Heart left ventricle (tissue), 16 donors: ENCODE data around the gene MTX1. TPM values are rescaled to one million over a fixed set of nuclear protein-coding genes. Genes with fewer than 3 reads are reported as not detected.

Experiments
- ATAC-seq, 4 donors: fragments of 200-7000 bp; cut with Tn5 transposase; one replicate each; pipeline ENCODE4 v1.9.1; 2020 to 2022; ENCODE audit warnings: moderate library complexity in 4 of 4, mild to moderate bottlenecking in 3 of 4, moderate number of reproducible peaks in 1 of 4
- DNase-seq, 5 donors: peaks; one replicate each; pipeline ENCODE4 v3.0.0-alpha.2; 2020
- H3K27ac ChIP-seq, 12 donors: fragments of 200-600 bp; sonication (generic) in 4 of 12; one replicate each; pipeline versions ENCODE4 v1.5.0 to v1.8.0; 2016 to 2022; ENCODE audit warnings: mild to moderate bottlenecking in 2 of 12
- H3K27me3 ChIP-seq, 9 donors: fragments of 200-600 bp; sonication (generic) in 2 of 9; one replicate each; pipeline versions ENCODE4 v1.5.1 to v1.8.0; 2016 to 2022; ENCODE audit warnings: mild to moderate bottlenecking in 3 of 9
- H3K36me3 ChIP-seq, 9 donors: fragments of 200-600 bp; sonication (generic) in 2 of 9; one replicate each; pipeline versions ENCODE4 v1.5.0 to v1.8.0; 2018 to 2022; ENCODE audit warnings: mild to moderate bottlenecking in 2 of 9
- H3K4me1 ChIP-seq, 12 donors: fragments of 200-600 bp; sonication (generic) in 4 of 12; one replicate each; pipeline versions ENCODE4 v1.5.0 to v1.8.0; 2016 to 2022; ENCODE audit warnings: mild to moderate bottlenecking in 3 of 12
- H3K4me3 ChIP-seq, 12 donors: fragments of 200-600 bp; sonication (generic) in 4 of 12; one replicate each; pipeline versions ENCODE4 v1.5.0 to v1.8.0; 2017 to 2022; ENCODE audit warnings: mild to moderate bottlenecking in 9 of 12, moderate library complexity in 4 of 12
- H3K9me3 ChIP-seq, 12 donors: fragments of 200-600 bp; sonication (generic) in 4 of 12; one replicate each; pipeline versions ENCODE4 v1.5.0 to v1.8.0; 2016 to 2022; ENCODE audit warnings: mild to moderate bottlenecking in 1 of 12
- POLR2A ChIP-seq, 2 donors: fragments of 450-650 bp; IDR thresholded peaks; one replicate each; pipeline ENCODE4 v1.6.1; 2017; ENCODE audit warnings: antibody characterized with exemption in 2 of 2, mild to moderate bottlenecking in 2 of 2, moderate library complexity in 2 of 2
- WGBS, 4 donors: extraction: QIAGEN DNeasy Blood & Tissue Kit in 2 of 4; methylation state at CpG; one replicate each; pipeline versions ENCODE4 v1.1.5 to v1.1.7; 2013 to 2018; 5-methylcytosine and 5-hydroxymethylcytosine counted together
- intact Hi-C, 10 donors: fragments of 100-400 bp; cut with DNase I; formaldehyde crosslinking; loops; one replicate each; pipeline versions ENCODE4 v1.11.1 to v1.14.2; 2022
- polyA plus RNA-seq, 2 donors: library from polyadenylated mRNA; stranded (reverse); fragments of 200-250 nt; gene quantifications; one replicate each; pipeline ENCODE4 v1.2.3, GENCODE V29; 2013
- total RNA-seq, 9 donors: library from RNA; depleted of rRNA in 2 of 9; stranded (reverse); fragments of >200 nt in 2 of 9; fragmentation: NEBNext Ultra II Directional in 3 of 9; extraction: Animal tissue kit (Norgen Biotek cat#: 25700) in 3 of 9; gene quantifications; one replicate each; pipeline versions ENCODE4 v1.1.0 to v1.2.4, GENCODE V29; 2016 to 2023
- TF ChIP-seq, protein P1 (sequence below), 12 donors: fragments of 200-600 bp; sonication (generic) in 4 of 12; IDR thresholded peaks; one replicate each; pipeline versions ENCODE4 v1.5.0 to v1.8.0; 2018 to 2022; ENCODE audit warnings: antibody characterized with exemption in 12 of 12, mild to moderate bottlenecking in 5 of 12
- donor health status: ischemic (EF 13 %, LVEDD 7.1; RV severe dilation, severe dysfunction).
- donor health status: healthy with polysubstance abuse.
- donor health status: DM: no; HTN: yes; CAD: no.
- donor health status: DM: no; HTN: no; CAD: no.
- donor health status: ischemic (EF 25% LVEDD 6.9; RV normal size, moderate dysfunction).
- donor health status: ischemic (EF 25% LVEDD 5.7; RV mildly dilated, moderate dysfunction).
- donor health status: healthy.
- donor health status: DM: yes; HTN: yes; CAD: no.
- donor health status: ischemic (EF 35%, LVEDD 5.7; RV mildly dilated, moderate dysfunction).
- donor health status: nonischemic (EF 11% LVEDD 7.7; RV severe dilation, severe dysfunction).
- donor health status: DM: yes; HTN: yes; CAD: no.
- donor health status: PGD.
- donor health status: ischemic (EF 29% LVEDD 5.4; RV normal size, mild dysfunction).
- donor health status: nonischemic (EF 23%, LVEDD 6.1; RV moderate dilation, normal function).

Gene MTX1
- total and polyA plus RNA-seq, 11 donors, result 14.1 to 37.1 (median 20.2) TPM

DNA sequence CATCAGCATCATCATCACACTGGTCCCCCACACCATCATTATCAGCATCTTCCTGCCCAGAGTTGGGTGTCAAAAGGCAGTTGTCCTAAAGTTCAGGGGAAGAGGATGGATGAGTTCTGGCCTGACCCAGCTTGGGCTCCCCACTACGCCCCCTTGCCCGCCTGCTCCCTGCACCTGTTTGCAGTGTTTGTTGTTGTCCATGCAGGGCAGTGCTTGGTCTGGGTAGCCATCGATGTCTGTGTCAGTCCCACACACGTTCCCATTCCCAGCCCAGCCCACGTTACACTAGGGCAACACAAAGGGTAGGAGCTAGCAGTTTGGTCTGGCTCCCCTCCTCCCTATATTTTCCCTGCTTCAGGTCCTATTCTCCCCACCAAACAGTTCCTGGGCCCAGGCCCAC is 7.6 kb upstream of the MTX1 start:
- Histone ChIP-seq H3K4me3 (no peak overlapping the region), H3K9me3 (no peaks in the 10 kb centered on the region), H3K36me3 (peaks cover 0 to 47% (median 0%) of the 10 kb centered on the region in 9 donors), H3K4me1 (peaks cover 0 to 4% (median 0%) of the 10 kb centered on the region in 12 donors), H3K27ac (no peak overlapping the region), H3K27me3 (no peaks in the 10 kb centered on the region)
- intact Hi-C loops, result no loop called here
- TF ChIP-seq POLR2A (IDR thresholded peaks at IDR 0.05), result no peak
- TF ChIP-seq, protein P1, sequence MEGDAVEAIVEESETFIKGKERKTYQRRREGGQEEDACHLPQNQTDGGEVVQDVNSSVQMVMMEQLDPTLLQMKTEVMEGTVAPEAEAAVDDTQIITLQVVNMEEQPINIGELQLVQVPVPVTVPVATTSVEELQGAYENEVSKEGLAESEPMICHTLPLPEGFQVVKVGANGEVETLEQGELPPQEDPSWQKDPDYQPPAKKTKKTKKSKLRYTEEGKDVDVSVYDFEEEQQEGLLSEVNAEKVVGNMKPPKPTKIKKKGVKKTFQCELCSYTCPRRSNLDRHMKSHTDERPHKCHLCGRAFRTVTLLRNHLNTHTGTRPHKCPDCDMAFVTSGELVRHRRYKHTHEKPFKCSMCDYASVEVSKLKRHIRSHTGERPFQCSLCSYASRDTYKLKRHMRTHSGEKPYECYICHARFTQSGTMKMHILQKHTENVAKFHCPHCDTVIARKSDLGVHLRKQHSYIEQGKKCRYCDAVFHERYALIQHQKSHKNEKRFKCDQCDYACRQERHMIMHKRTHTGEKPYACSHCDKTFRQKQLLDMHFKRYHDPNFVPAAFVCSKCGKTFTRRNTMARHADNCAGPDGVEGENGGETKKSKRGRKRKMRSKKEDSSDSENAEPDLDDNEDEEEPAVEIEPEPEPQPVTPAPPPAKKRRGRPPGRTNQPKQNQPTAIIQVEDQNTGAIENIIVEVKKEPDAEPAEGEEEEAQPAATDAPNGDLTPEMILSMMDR (IDR thresholded peaks at IDR 0.05), result no peak
- DNase-seq, result peak in 1 of 5 donors; percentile 42
- WGBS, 4 donors, result 92 to 96% (median 94%) methylated on average over 5 of the region's 5 CpGs
- no peak for ATAC-seq

DNA sequence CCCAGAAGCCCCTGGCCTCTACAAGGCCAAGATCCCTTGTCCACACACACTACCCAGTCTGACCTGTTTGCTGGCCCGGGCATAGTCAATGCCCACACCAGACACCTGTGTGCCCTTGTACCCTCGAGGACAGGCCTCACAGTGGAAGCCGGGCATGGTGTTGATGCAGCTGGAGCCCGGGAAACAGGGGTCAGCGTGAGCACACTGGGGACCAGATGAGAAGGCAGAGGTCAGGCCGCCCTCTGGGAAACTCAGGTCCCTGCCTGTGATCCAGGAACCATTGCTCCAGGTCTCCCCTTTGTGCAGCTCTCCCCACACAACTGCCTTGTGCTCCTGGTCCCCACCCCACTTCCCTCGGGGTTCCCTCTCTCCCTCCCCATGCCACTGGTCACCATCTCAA is 6.3 kb upstream of the MTX1 start:
- peaks cover 0 to 11% (median 6%) of the 10 kb centered on the region in 12 donors for H3K4me1 ChIP-seq
- H3K9me3 ChIP-seq, result no peaks in the 10 kb centered on the region
- no peak for ATAC-seq
- peak in 1 of 5 donors; percentile 47 for DNase-seq
- peaks cover 0 to 39% (median 0%) of the 10 kb centered on the region in 9 donors for H3K36me3 ChIP-seq
- no peaks in the 10 kb centered on the region for H3K27me3 ChIP-seq
- TF ChIP-seq, protein P1 (IDR thresholded peaks at IDR 0.05), result no peak
- no peak for TF ChIP-seq POLR2A (IDR thresholded peaks at IDR 0.05)
- H3K27ac ChIP-seq, result no peak overlapping the region
- intact Hi-C loops, result no loop called here
- WGBS, 4 donors, result 90 to 92% (median 91%) methylated on average over 7 of the region's 7 CpGs
- no peak overlapping the region for H3K4me3 ChIP-seq

DNA sequence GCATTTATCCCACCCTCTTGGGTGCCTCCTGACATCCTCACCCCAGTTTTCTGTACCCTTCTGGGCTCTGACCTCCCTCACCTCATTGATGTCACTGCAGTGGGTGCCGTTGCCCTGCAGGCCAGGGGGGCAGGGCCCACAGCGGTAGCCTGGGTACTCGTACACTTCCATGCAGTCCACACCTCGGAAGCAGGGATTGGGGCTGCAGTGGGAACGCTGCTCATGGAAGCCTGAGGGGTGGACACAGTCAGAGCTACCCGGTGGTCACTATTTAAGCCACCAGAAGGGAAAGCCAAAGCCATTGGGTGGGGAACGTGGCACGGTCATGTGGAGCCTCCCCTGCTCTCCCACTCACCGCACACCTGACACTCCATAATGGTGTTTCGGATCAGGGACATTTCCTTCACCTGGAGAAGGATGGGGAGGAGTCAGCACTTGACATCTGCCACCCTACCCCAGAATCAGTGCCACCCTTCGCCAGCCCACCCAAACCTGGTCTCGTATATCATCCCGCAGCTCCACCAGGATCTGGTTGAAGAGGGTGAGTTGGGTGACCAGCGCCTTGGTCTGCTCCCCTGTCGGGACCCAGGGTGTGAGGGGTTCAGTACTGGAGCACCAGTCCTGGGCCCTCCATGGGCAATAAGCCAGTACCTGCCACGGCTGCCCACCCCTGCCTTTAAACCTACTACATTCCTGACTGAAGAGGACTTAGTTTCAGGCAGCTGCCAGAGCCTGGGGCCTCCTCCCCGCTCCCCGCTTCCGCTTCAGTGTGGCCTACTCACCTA is 5.6 kb upstream of the MTX1 start:
- ATAC-seq (no peak), DNase-seq (peak in 2 of 5 donors; percentile 15 to 37)
- Histone ChIP-seq H3K9me3 (no peaks in the 10 kb centered on the region), H3K27me3 (no peaks in the 10 kb centered on the region), H3K4me3 (no peak overlapping the region), H3K27ac (no peak overlapping the region), H3K36me3 (peaks cover 0 to 34% (median 0%) of the 10 kb centered on the region in 9 donors), H3K4me1 (peaks cover 0 to 18% (median 14%) of the 10 kb centered on the region in 12 donors)
- TF ChIP-seq, protein P1 (IDR thresholded peaks at IDR 0.05), result no peak
- no peak for TF ChIP-seq POLR2A (IDR thresholded peaks at IDR 0.05)
- intact Hi-C loops, result no loop called here
- WGBS, 4 donors, result 91 to 95% (median 92%) methylated on average over 18 to 19 of the region's 19 CpGs

DNA sequence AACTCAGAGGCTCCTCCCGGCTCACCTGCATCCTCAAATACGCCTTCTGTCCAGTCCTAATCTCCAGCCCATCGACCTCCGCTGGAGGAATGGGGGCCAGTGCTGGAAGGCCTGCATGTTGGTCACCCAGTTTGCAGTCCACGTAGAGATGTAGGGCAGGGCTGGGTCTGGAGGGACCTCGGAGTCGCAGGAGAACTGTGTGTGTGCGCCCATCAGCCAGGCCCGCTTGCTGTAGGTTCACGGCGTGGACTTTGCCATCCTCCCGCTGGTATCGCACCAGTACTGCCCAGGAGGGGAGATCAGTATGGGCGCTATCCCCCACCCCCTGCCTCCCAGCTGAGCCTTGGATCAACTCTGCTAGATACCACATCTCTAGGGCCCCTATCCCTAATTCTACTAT is 3.5 kb upstream of the MTX1 start:
- no peak overlapping the region for H3K4me3 ChIP-seq
- H3K9me3 ChIP-seq, result no peaks in the 10 kb centered on the region
- TF ChIP-seq, protein P1 (IDR thresholded peaks at IDR 0.05), result no peak
- no peak for TF ChIP-seq POLR2A (IDR thresholded peaks at IDR 0.05)
- 92 to 94% (median 93%) methylated on average over 14 of the region's 14 CpGs for WGBS, 4 donors
- peaks cover 0 to 25% (median 0%) of the 10 kb centered on the region in 9 donors for H3K36me3 ChIP-seq
- no peak overlapping the region for H3K27ac ChIP-seq
- ATAC-seq (no peak), DNase-seq (peak in 1 of 5 donors; percentile 26)
- H3K27me3 ChIP-seq, result no peaks in the 10 kb centered on the region
- intact Hi-C loops, result loop anchor here in 4 of 10 donors (5.0 kb wide), 2 partner anchors 37 to 117 kb away; partner anchors contain the start of gene RUSC1 (in 1 of the 4)
- peaks cover 0 to 31% (median 24%) of the 10 kb centered on the region in 12 donors for H3K4me1 ChIP-seq
